Suprapubic skin (tissue), 4 donors: Measurements from ENCODE around the gene USP22. TPM values are rescaled to one million over a fixed set of nuclear protein-coding genes. Genes with fewer than 3 reads are reported as not detected.

Source experiments
- DNase-seq, 2 donors: peaks; one replicate each; pipeline ENCODE4 v3.0.0-alpha.2; 2019; ENCODE audit warnings: low spot score in 2 of 2
- H3K27ac ChIP-seq: fragments of 200-600 bp; sonication (generic); one replicate; pipeline ENCODE4 v1.5.1; 2019
- H3K27me3 ChIP-seq: fragments of 200-600 bp; sonication (generic); one replicate; pipeline ENCODE4 v1.5.1; 2019
- H3K36me3 ChIP-seq: fragments of 200-600 bp; sonication (generic); one replicate; pipeline ENCODE4 v1.5.1; 2019
- H3K4me1 ChIP-seq: fragments of 200-600 bp; sonication (generic); one replicate; pipeline ENCODE4 v1.5.1; 2019
- H3K4me3 ChIP-seq: fragments of 200-600 bp; sonication (generic); one replicate; pipeline ENCODE4 v1.5.1; 2019; ENCODE audit warnings: mild to moderate bottlenecking
- H3K9me3 ChIP-seq: fragments of 200-600 bp; sonication (generic); one replicate; pipeline ENCODE4 v1.5.1; 2019
- CTCF ChIP-seq, 2 donors: fragments of 200-600 bp in 1 of 2; fragments of 450-650 bp in 1 of 2; sonication (generic) in 1 of 2; IDR thresholded peaks; one replicate each; pipeline ENCODE4 v1.5.1; 2016 to 2019; ENCODE audit warnings: antibody characterized with exemption in 2 of 2, mild to moderate bottlenecking in 1 of 2, moderate library complexity in 1 of 2
- EP300 ChIP-seq: sonication (generic); formaldehyde crosslinking; IDR thresholded peaks from one replicate; pipeline ENCODE4 v1.6.1; 2017; ENCODE audit warnings: antibody characterized with exemption
- POLR2A ChIP-seq, 2 donors: fragments of 450-650 bp; IDR thresholded peaks; one replicate each; pipeline ENCODE4 v1.6.1; 2017; ENCODE audit warnings: antibody characterized with exemption in 2 of 2, mild to moderate bottlenecking in 2 of 2, moderate library complexity in 2 of 2
- POLR2AphosphoS5 ChIP-seq, 3 donors: sonication (generic); formaldehyde crosslinking; IDR thresholded peaks; one replicate each; pipeline ENCODE4 v1.6.1; 2017; ENCODE audit warnings: antibody characterized with exemption in 3 of 3
- WGBS: methylation state at CpG from one replicate; pipeline ENCODE4 v1.1.5; 2018; 5-methylcytosine and 5-hydroxymethylcytosine counted together
- total RNA-seq, 4 donors: library from RNA; depleted of rRNA; stranded (reverse); fragments of >200 nt; gene quantifications; one replicate each; pipeline ENCODE4 v1.1.0, GENCODE V29; 2016

The USP22 gene
- total RNA-seq, 4 donors from 2014 or later, result 116 to 166 (median 152) TPM

DNA sequence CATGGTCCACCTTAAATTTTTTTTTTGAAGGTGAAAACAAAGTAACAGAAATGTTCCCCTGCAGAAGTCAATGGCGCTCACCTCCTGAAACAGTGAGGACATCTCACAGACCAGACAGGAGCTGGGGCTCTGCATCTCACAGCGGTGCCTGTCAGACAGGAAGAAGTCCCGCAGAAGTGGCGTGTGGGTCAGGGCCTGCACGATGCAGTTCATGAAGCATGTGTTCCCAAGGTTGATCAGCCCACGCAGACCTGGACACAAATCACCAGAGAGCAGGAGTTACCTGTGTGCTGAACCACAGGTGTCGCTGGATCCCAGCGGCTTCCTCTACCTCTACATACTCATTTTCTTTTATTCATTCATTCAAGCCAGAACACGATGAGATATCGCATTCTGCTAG is 24.9 kb downstream of the USP22 start:
- Histone ChIP-seq H3K4me1 (peaks cover 7% of the 10 kb centered on the region), H3K4me3 (no peak overlapping the region), H3K36me3 (peaks cover 83% of the 10 kb centered on the region), H3K27ac (no peak overlapping the region), H3K27me3 (no peaks in the 10 kb centered on the region), H3K9me3 (no peaks in the 10 kb centered on the region)
- no peak for TF ChIP-seq POLR2A (IDR thresholded peaks at IDR 0.05)
- TF ChIP-seq EP300, result no peak
- no peak for TF ChIP-seq POLR2AphosphoS5 (IDR thresholded peaks at IDR 0.05)
- no peak for TF ChIP-seq CTCF (IDR thresholded peaks at IDR 0.05)
- no peak for DNase-seq
- WGBS, result 95% methylated on average over 10 of the region's 10 CpGs

GRCh38 chr17:21017256-21017655 is 25.6 kb downstream of the USP22 start:
- DNase-seq, result no peak
- H3K4me3 ChIP-seq, result no peak overlapping the region
- H3K9me3 ChIP-seq, result no peaks in the 10 kb centered on the region
- H3K27ac ChIP-seq, result no peak overlapping the region
- 91% methylated on average over 15 of the region's 15 CpGs for WGBS
- no peak for TF ChIP-seq POLR2A (IDR thresholded peaks at IDR 0.05)
- TF ChIP-seq EP300, result no peak
- TF ChIP-seq POLR2AphosphoS5 (IDR thresholded peaks at IDR 0.05), result no peak
- TF ChIP-seq CTCF (IDR thresholded peaks at IDR 0.05), result no peak
- H3K36me3 ChIP-seq, result peaks cover 89% of the 10 kb centered on the region
- H3K4me1 ChIP-seq, result peaks cover 7% of the 10 kb centered on the region
- no peaks in the 10 kb centered on the region for H3K27me3 ChIP-seq

GRCh38 chr17:21016826-21017225 is 26.0 kb downstream of the USP22 start:
- peaks cover 93% of the 10 kb centered on the region for H3K36me3 ChIP-seq
- H3K27ac ChIP-seq, result no peak overlapping the region
- H3K27me3 ChIP-seq, result no peaks in the 10 kb centered on the region
- peaks cover 7% of the 10 kb centered on the region for H3K4me1 ChIP-seq
- 89% methylated on average over 7 of the region's 7 CpGs for WGBS
- no peak for DNase-seq
- no peaks in the 10 kb centered on the region for H3K9me3 ChIP-seq
- TF ChIP-seq EP300 (no peak), POLR2A (IDR thresholded peaks at IDR 0.05) (no peak), POLR2AphosphoS5 (IDR thresholded peaks at IDR 0.05) (no peak), CTCF (IDR thresholded peaks at IDR 0.05) (no peak)
- H3K4me3 ChIP-seq, result no peak overlapping the region

GRCh38 chr17:21015564-21015963 is 27.2 kb downstream of the USP22 start:
- Histone ChIP-seq H3K9me3 (no peaks in the 10 kb centered on the region), H3K4me1 (peaks cover under 1% of the 10 kb centered on the region), H3K27me3 (no peaks in the 10 kb centered on the region), H3K4me3 (no peak overlapping the region), H3K27ac (no peak overlapping the region), H3K36me3 (peaks cover 97% of the 10 kb centered on the region)
- 85% methylated on average over 15 of the region's 15 CpGs for WGBS
- TF ChIP-seq CTCF (IDR thresholded peaks at IDR 0.05), result no peak
- TF ChIP-seq EP300, result no peak
- TF ChIP-seq POLR2AphosphoS5 (IDR thresholded peaks at IDR 0.05), result no peak
- no peak for TF ChIP-seq POLR2A (IDR thresholded peaks at IDR 0.05)
- DNase-seq, result no peak

DNA sequence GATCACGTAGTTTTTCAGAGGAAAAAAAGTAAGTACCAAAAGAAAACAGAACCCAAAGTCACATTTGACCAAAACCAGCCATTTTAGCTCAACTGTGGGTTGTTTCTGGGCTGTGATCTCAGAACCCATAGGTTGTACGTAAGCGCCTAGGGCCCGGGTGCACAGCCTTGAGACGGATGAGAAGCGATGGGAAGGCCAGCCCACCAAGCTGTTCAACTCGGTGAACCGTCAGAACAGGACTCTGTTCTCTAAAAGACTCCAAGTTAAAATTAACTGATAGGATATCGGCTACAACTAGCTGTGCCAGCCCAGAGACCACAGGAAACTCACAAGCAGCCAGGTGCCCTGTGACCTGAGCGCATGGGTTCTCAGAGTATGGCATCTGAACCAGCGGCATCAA is 28.3 kb downstream of the USP22 start:
- TF ChIP-seq CTCF (IDR thresholded peaks at IDR 0.05) (no peak), POLR2AphosphoS5 (IDR thresholded peaks at IDR 0.05) (no peak), EP300 (no peak), POLR2A (IDR thresholded peaks at IDR 0.05) (no peak)
- no peaks in the 10 kb centered on the region for H3K4me1 ChIP-seq
- H3K9me3 ChIP-seq, result no peaks in the 10 kb centered on the region
- 90% methylated on average over 11 of the region's 11 CpGs for WGBS
- DNase-seq, result no peak
- H3K4me3 ChIP-seq, result no peak overlapping the region
- peaks cover 97% of the 10 kb centered on the region for H3K36me3 ChIP-seq
- no peak overlapping the region for H3K27ac ChIP-seq
- H3K27me3 ChIP-seq, result no peaks in the 10 kb centered on the region
